GM18867 (cell line): ENCODE measurements around the gene GRK5.

Source experiments
- ATAC-seq: cut with Tn5 transposase; IDR thresholded peaks from one replicate; pipeline ENCODE4 v1.9.1; 2021; ENCODE audit warnings: mild to moderate bottlenecking, moderate library complexity; ENCODE audit not compliant: unreplicated experiment

Gene GRK5

GRCh38 chr10:119355930-119356329, 148.6 kb downstream of the GRK5 start:
- ATAC-seq, result no peak

- no peak for ATAC-seq
Measured at GRCh38 chr10:119357412-119358151, 150.2 kb downstream of the GRK5 start.

- ATAC-seq, result no peak
Measured at GRCh38 chr10:119358152-119358512, 150.8 kb downstream of the GRK5 start.

- no peak for ATAC-seq
Measured at GRCh38 chr10:119358567-119358966, 151.2 kb downstream of the GRK5 start.

GRCh38 chr10:119359025-119359424, 151.7 kb downstream of the GRK5 start:
- ATAC-seq, result no peak

GRCh38 chr10:119360181-119360921, 153.0 kb downstream of the GRK5 start:
- ATAC-seq, result no peak

GRCh38 chr10:119361037-119361436, 153.7 kb downstream of the GRK5 start:
- ATAC-seq, result no peak

GRCh38 chr10:119362122-119362521, 154.8 kb downstream of the GRK5 start:
- no peak for ATAC-seq

- no peak for ATAC-seq
Measured at GRCh38 chr10:119364645-119365600, 157.6 kb downstream of the GRK5 start.

- no peak for ATAC-seq
Measured at GRCh38 chr10:119365773-119366599, 158.6 kb downstream of the GRK5 start.

- ATAC-seq, result no peak
Measured at GRCh38 chr10:119367841-119368549, 160.6 kb downstream of the GRK5 start.

GRCh38 chr10:119368581-119368980, 161.2 kb downstream of the GRK5 start:
- no peak for ATAC-seq

- peak; percentile 64 for ATAC-seq
Measured at GRCh38 chr10:119368991-119369869, 161.9 kb downstream of the GRK5 start.

- no peak for ATAC-seq
Measured at GRCh38 chr10:119370111-119370741, 162.9 kb downstream of the GRK5 start.

- ATAC-seq, result no peak
Measured at GRCh38 chr10:119370972-119371703, 163.8 kb downstream of the GRK5 start.

- peak; percentile 57 for ATAC-seq
Measured at GRCh38 chr10:119371704-119372663, 164.6 kb downstream of the GRK5 start.
